Caco-2 (cell line): ENCODE measurements around the gene GBP1. TPM values are rescaled to one million over a fixed set of nuclear protein-coding genes. Genes with fewer than 3 reads are reported as not detected.
"Not testable (repeated sequence)": the region's sequence is repeated elsewhere in the genome, so short reads cannot be mapped to it uniquely, and the experiment has no call there.

ENCODE experiments used
- BruUV-seq: library from RNA; stranded (reverse); fragments of 400-500 nt; replicated peaks from 2 replicates; lab custom pipeline; 2021; lab: Mats Ljungman, UMichigan
- CTCF ChIA-PET: fragments of 300-600 bp; sonication (Branson Sonifier 250); formaldehyde crosslinking; loops from one replicate; lab custom pipeline; 2022; ENCODE audit warnings: antibody characterized with exemption; lab: Charles Lee
- POLR2A ChIA-PET: fragments of 300-600 bp; sonication (Branson Sonifier 250); formaldehyde crosslinking; loops from one replicate; lab custom pipeline; 2022; ENCODE audit warnings: antibody characterized with exemption; lab: Charles Lee
- DNase-seq, 2 experiments: peaks; one replicate each; pipeline versions ENCODE4 v3.0.0 to v3.0.0-alpha.2; 2020 to 2022
- H3K27me3 ChIP-seq: replicated peaks from 2 replicates; pipeline ENCODE4 v1.6.0; 2011; ENCODE audit warnings: low read length; ENCODE audit not compliant: control insufficient read depth, insufficient read depth
- H3K36me3 ChIP-seq: 2 replicates; pipeline ENCODE4 v1.5.1; 2011; ENCODE audit warnings: low read length; ENCODE audit not compliant: control insufficient read depth, insufficient read depth
- H3K4me1 ChIP-seq: fragments of 250-450 bp; sonication (Bioruptor Pico); 2 replicates; pipeline ENCODE4 v1.5.1; 2020; ENCODE audit warnings: mild to moderate bottlenecking
- H3K4me3 ChIP-seq: 2 replicates; pipeline ENCODE4 v1.5.1; 2011; ENCODE audit warnings: low read depth, mild to moderate bottlenecking, control low read depth, low read length
- H3K9me3 ChIP-seq: fragments of 250-450 bp; sonication (Bioruptor Pico); 2 replicates; pipeline ENCODE4 v1.5.1; 2020; ENCODE audit warnings: mild to moderate bottlenecking, moderate library complexity
- H3K27ac Mint-ChIP-seq: one replicate; pipeline ENCODE4 v1.8.0; 2022; ENCODE audit warnings: mixed read lengths; ENCODE audit not compliant: unreplicated experiment
- H3K27me3 Mint-ChIP-seq: one replicate; pipeline ENCODE4 v1.8.0; 2022; ENCODE audit warnings: mixed read lengths; ENCODE audit not compliant: insufficient read depth, unreplicated experiment
- H3K36me3 Mint-ChIP-seq: one replicate; pipeline ENCODE4 v1.8.0; 2022; ENCODE audit warnings: mild to moderate bottlenecking, mixed read lengths; ENCODE audit not compliant: insufficient read depth, unreplicated experiment
- H3K4me1 Mint-ChIP-seq: one replicate; pipeline ENCODE4 v1.8.0; 2022; ENCODE audit warnings: low read depth, mixed read lengths; ENCODE audit not compliant: unreplicated experiment
- H3K4me3 Mint-ChIP-seq: one replicate; pipeline ENCODE4 v1.8.0; 2022; ENCODE audit warnings: mild to moderate bottlenecking, moderate library complexity, mixed read lengths; ENCODE audit not compliant: unreplicated experiment
- H3K9me3 Mint-ChIP-seq: one replicate; pipeline ENCODE4 v1.8.0; 2022; ENCODE audit warnings: mixed read lengths; ENCODE audit not compliant: unreplicated experiment
- intact Hi-C: fragments of 100-400 bp; cut with micrococcal nuclease; formaldehyde crosslinking; loops from one replicate; pipeline ENCODE4 v1.10.0; 2022; ENCODE audit not compliant: unreplicated experiment
- total RNA-seq: library from RNA; stranded (reverse); gene quantifications from 2 replicates; pipeline ENCODE4 v1.2.3, GENCODE V29; 2022
- TF ChIP-seq, protein P1 (sequence below), 2 experiments: fragments of 200-600 bp in 1 of 2; IDR thresholded peaks; 1 replicate in 1 of 2; 2 replicates in 1 of 2; pipeline versions ENCODE4 v1.5.1 to v1.8.0; 2011 to 2022; ENCODE audit warnings: antibody characterized with exemption in 1 of 2, control low read depth in 1 of 2, inconsistent platforms in 1 of 2, low read depth in 1 of 2, low read length in 1 of 2, mild to moderate bottlenecking in 1 of 2, moderate library complexity in 1 of 2; ENCODE audit not compliant: insufficient read depth in 1 of 2, severe bottlenecking in 1 of 2, unreplicated experiment in 1 of 2

GBP1 gene
- total RNA-seq, 1 experiment from 2014 or later = 0.36 TPM

DNA sequence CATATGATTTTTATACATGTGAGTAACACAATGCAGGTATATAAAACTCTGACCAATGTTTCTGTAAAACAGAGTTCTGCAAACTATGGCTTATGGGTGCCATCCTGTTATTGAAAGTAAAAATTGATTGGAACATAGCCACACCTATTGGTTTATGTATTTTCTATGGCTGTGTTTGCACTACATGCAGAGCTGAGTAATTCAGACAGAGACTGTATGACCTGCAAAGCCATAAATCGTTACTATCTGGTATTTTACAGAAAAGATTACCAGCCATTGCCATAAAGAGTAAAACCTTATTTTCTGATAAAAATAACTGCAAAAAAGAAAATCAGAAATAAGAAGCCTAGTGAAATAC is 13.1 kb downstream of the GBP1 start:
- Histone ChIP-seq H3K9me3 (no peaks in the 10 kb centered on the region), H3K27me3 (no peaks in the 10 kb centered on the region), H3K4me1 (no peaks in the 10 kb centered on the region), H3K36me3 (no peaks in the 10 kb centered on the region), H3K4me3 (no peak overlapping the region)
- ChIA-PET CTCF (no interaction called here), POLR2A (no interaction called here)
- BruUV-seq = no TSS peak
- no peaks in the 10 kb centered on the region for H3K36me3 Mint-ChIP-seq
- H3K4me3 Mint-ChIP-seq = no peak overlapping the region
- H3K27me3 Mint-ChIP-seq = no peaks in the 10 kb centered on the region
- TF ChIP-seq, protein P1, sequence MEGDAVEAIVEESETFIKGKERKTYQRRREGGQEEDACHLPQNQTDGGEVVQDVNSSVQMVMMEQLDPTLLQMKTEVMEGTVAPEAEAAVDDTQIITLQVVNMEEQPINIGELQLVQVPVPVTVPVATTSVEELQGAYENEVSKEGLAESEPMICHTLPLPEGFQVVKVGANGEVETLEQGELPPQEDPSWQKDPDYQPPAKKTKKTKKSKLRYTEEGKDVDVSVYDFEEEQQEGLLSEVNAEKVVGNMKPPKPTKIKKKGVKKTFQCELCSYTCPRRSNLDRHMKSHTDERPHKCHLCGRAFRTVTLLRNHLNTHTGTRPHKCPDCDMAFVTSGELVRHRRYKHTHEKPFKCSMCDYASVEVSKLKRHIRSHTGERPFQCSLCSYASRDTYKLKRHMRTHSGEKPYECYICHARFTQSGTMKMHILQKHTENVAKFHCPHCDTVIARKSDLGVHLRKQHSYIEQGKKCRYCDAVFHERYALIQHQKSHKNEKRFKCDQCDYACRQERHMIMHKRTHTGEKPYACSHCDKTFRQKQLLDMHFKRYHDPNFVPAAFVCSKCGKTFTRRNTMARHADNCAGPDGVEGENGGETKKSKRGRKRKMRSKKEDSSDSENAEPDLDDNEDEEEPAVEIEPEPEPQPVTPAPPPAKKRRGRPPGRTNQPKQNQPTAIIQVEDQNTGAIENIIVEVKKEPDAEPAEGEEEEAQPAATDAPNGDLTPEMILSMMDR (IDR thresholded peaks at IDR 0.05; ENCODE audit: insufficient read depth in 1 of 2, low read depth in 1 of 2, low read length in 1 of 2, severe bottlenecking in 1 of 2, unreplicated experiment in 1 of 2) = no peak
- H3K4me1 Mint-ChIP-seq = no peaks in the 10 kb centered on the region
- intact Hi-C loops = no loop called here
- no peaks in the 10 kb centered on the region for H3K9me3 Mint-ChIP-seq
- DNase-seq = no peak
- no peak overlapping the region for H3K27ac Mint-ChIP-seq

DNA sequence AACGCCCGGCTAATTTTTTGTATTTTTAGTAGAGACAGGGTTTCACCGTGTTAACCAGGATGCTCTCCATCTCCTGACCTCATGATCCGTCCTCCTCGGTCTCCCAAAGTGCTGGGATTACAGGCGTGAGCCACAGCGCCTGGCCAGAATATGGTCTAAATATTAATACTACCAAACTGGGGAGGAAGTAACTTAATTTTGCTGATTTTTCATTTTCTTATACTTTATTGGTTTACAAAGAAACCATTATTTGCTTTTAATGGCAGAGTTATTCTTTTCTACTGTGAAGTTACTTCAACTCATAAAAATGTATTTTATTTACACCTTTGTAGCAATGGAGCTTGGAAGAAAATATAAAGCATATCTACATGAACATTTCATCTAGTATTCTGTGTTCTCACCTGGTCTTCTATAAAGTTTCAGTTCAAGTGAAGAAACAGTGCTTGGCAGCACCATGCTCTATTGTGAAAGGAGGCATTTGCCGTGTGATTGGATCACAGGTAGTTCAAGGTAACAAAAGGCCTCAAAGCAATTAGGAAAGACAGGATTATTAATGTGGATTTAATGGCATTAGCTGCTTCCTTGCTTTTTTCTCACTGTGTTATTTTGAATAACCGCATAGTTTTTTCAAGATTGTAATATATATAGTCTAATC is 13.6 kb downstream of the GBP1 start:
- H3K4me3 ChIP-seq = no peak overlapping the region
- no TSS peak for BruUV-seq
- intact Hi-C loops = no loop called here
- TF ChIP-seq, protein P1 (IDR thresholded peaks at IDR 0.05; ENCODE audit: insufficient read depth in 1 of 2, low read depth in 1 of 2, low read length in 1 of 2, severe bottlenecking in 1 of 2, unreplicated experiment in 1 of 2) = no peak
- Mint-ChIP-seq H3K4me1 (no peaks in the 10 kb centered on the region), H3K27ac (no peak overlapping the region), H3K36me3 (no peaks in the 10 kb centered on the region), H3K4me3 (no peak overlapping the region), H3K27me3 (no peaks in the 10 kb centered on the region), H3K9me3 (no peaks in the 10 kb centered on the region)
- ChIA-PET POLR2A (no interaction called here), CTCF (no interaction called here)
- H3K27me3 ChIP-seq = no peaks in the 10 kb centered on the region
- no peaks in the 10 kb centered on the region for H3K9me3 ChIP-seq
- DNase-seq = no peak
- no peaks in the 10 kb centered on the region for H3K4me1 ChIP-seq
- H3K36me3 ChIP-seq = no peaks in the 10 kb centered on the region

DNA sequence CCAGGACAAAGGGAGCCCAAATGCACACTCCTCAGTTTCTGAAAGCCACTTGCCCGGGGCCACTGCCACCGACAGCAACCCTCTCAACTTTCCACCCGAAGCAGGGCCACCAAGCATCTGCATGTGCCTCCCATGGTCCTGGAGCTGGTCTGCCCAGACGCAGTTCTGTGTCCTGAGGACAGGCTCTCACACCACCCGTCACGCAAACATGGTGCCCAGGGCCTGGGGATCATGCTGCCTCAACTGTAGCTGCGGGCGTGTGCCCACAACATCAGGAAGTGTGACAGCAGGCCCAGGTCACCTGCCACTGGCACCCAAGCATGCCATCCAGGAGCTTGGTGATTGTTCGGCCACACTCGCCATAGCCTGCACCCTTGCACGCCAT is 14.4 kb downstream of the GBP1 start:
- POLR2A ChIA-PET = no interaction called here
- no peaks in the 10 kb centered on the region for H3K36me3 Mint-ChIP-seq
- H3K4me3 Mint-ChIP-seq = no peak overlapping the region
- CTCF ChIA-PET = no interaction called here
- Histone ChIP-seq H3K27me3 (no peaks in the 10 kb centered on the region), H3K36me3 (no peaks in the 10 kb centered on the region), H3K4me1 (peaks cover 6% of the 10 kb centered on the region; the same call in 1 of the 2 replicates), H3K4me3 (no peak overlapping the region), H3K9me3 (no peaks in the 10 kb centered on the region)
- no peak overlapping the region for H3K27ac Mint-ChIP-seq
- H3K4me1 Mint-ChIP-seq = no peaks in the 10 kb centered on the region
- intact Hi-C loops = no loop called here
- TF ChIP-seq, protein P1 (IDR thresholded peaks at IDR 0.05; ENCODE audit: insufficient read depth in 1 of 2, low read depth in 1 of 2, low read length in 1 of 2, severe bottlenecking in 1 of 2, unreplicated experiment in 1 of 2) = no peak
- H3K27me3 Mint-ChIP-seq = no peaks in the 10 kb centered on the region
- no peaks in the 10 kb centered on the region for H3K9me3 Mint-ChIP-seq
- DNase-seq = no peak
- no TSS peak for BruUV-seq

DNA sequence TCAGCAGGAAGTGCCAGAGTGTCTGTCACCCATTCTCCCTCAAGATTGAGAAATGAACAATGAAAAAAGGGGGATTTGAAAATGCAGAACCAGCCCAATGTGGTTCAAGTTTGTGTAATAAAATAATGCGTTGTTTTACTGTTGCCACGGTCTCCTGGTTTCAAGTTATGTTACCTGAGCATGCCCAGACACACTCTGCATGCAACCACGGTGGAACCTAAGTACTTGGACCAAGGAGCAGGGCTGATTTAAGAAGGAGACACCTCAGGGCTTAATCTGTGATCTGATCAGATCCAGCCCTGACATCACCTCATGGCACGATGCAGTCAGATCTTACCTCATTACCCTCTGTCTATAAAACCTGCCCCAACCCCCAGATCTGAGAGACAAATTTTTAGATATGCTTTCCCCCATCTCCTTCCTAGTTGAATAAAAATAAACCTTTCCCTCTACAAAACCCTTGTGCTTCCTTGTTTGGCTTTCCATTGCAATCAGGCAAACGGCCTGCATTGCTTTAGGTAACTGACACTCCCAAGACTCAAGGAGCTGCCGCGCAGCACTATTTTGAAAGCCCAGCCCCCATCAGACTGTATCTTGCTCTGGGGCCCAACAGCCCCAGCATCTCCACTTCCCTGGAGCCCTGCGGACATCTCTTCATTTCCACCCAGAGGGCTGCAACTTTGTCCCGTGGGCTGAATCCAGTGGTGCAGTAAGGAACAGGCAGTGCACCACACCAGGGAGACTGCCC is 14.9 kb downstream of the GBP1 start:
- not testable (repeated sequence) for H3K27ac Mint-ChIP-seq

GRCh38 chr1:89049187-89049586 is 15.8 kb downstream of the GBP1 start:
- CTCF ChIA-PET, BruUV-seq: not testable (repeated sequence)

More for the DNA sequence above, 14.9 kb downstream of the GBP1 start:
- intact Hi-C loops, H3K36me3 ChIP-seq, H3K27me3 ChIP-seq, H3K4me1 ChIP-seq, CTCF ChIA-PET, H3K9me3 Mint-ChIP-seq, H3K36me3 Mint-ChIP-seq, BruUV-seq, H3K4me1 Mint-ChIP-seq, DNase-seq, H3K9me3 ChIP-seq, H3K4me3 ChIP-seq, H3K27me3 Mint-ChIP-seq, H3K4me3 Mint-ChIP-seq: not testable (repeated sequence)
- POLR2A ChIA-PET = interaction anchor here (0.6 kb wide), 1 partner anchor 497 kb away, joined by 5 read pairs; no protein-coding TSS in a partner anchor

More at GRCh38 chr1:89049187-89049586, 15.8 kb downstream of the GBP1 start:
- H3K27me3 ChIP-seq, H3K4me1 ChIP-seq, H3K4me1 Mint-ChIP-seq, intact Hi-C loops, H3K9me3 Mint-ChIP-seq, H3K36me3 Mint-ChIP-seq, H3K4me3 ChIP-seq, DNase-seq, H3K27ac Mint-ChIP-seq, H3K27me3 Mint-ChIP-seq, H3K9me3 ChIP-seq, H3K36me3 ChIP-seq, H3K4me3 Mint-ChIP-seq: not testable (repeated sequence)
- POLR2A ChIA-PET = interaction anchor here (0.6 kb wide), 1 partner anchor 498 kb away, joined by 5 read pairs; no protein-coding TSS in a partner anchor
